Fibroblast of skin of left quadriceps (primary cell): ENCODE data around the gene CLCC1.

Experiments used
- DNase-seq, 2 experiments: peaks; one replicate each; pipeline ENCODE4 v3.0.0-alpha.2; 2013; ENCODE audit warnings: low read depth in 2 of 2

CLCC1 gene

GRCh38 chr1:108916788-108917187, 46.5 kb downstream of the CLCC1 start:
- DNase-seq, result no peak
